ENCODE measurements around the gene CCDC69. TPM values are rescaled to one million over a fixed set of nuclear protein-coding genes. Genes with fewer than 3 reads are reported as not detected.
A peak's percentile ranks its signal among the peaks of the same experiment; 100 is the strongest.

Gene CCDC69
- total RNA-seq, 1 donor from 2014 or later = 1.2 TPM

DNA sequence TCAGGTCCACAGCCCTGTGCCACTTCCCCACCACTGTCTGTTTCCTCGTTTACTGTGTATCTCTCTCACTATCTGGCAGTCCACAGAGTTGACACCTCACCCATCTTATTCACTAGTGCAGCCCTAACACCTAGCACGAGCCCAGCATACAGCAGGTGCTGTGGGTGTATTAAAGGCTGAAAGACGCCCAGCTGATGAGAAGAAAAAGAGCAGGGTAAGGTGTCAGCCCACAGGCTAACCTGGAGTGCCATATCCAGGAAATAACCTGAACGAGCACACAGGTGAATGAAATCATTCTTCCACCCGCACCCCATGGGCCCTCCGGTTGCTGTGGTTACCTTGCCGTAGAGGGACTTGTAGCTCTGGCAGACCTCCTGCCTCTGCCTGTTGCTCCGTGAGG is 84.9 kb downstream of the CCDC69 start:
- peaks cover 9% of the 10 kb centered on the region for H3K27me3 Mint-ChIP-seq (ENCODE audit: unreplicated experiment)
- no peaks in the 10 kb centered on the region for H3K9me3 Mint-ChIP-seq (ENCODE audit: unreplicated experiment)
- H3K4me1 Mint-ChIP-seq (ENCODE audit: unreplicated experiment) = peaks cover 14% of the 10 kb centered on the region
- peak overlapping the region; percentile 33 for H3K4me3 Mint-ChIP-seq (ENCODE audit: unreplicated experiment)
- H3K27ac Mint-ChIP-seq (ENCODE audit: unreplicated experiment) = no peak overlapping the region
- TF ChIP-seq, protein P1, sequence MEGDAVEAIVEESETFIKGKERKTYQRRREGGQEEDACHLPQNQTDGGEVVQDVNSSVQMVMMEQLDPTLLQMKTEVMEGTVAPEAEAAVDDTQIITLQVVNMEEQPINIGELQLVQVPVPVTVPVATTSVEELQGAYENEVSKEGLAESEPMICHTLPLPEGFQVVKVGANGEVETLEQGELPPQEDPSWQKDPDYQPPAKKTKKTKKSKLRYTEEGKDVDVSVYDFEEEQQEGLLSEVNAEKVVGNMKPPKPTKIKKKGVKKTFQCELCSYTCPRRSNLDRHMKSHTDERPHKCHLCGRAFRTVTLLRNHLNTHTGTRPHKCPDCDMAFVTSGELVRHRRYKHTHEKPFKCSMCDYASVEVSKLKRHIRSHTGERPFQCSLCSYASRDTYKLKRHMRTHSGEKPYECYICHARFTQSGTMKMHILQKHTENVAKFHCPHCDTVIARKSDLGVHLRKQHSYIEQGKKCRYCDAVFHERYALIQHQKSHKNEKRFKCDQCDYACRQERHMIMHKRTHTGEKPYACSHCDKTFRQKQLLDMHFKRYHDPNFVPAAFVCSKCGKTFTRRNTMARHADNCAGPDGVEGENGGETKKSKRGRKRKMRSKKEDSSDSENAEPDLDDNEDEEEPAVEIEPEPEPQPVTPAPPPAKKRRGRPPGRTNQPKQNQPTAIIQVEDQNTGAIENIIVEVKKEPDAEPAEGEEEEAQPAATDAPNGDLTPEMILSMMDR (IDR thresholded peaks at IDR 0.05; ENCODE audit: unreplicated experiment) = no peak
- DNase-seq (ENCODE audit: low spot score) = no peak
- peaks cover 46% of the 10 kb centered on the region for H3K36me3 Mint-ChIP-seq (ENCODE audit: low read depth, unreplicated experiment)

DNA sequence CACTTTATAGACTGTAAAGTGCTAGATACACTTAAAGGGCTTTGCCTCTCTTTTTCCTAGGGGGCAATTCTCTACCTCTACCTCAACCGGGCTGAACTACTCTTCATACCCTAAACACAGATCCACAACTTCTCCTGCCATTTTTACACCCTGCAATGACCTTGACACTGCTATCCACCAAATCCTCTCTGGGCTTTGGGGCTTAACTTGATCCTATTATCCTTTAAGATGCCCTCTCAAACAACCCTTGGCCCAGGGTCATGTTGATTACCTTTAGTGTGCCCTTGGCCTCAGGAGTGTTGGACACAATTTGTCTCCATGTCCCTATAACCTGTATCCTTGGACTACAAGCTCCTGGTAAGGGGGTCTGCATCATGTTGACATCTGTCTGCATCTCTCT is 85.8 kb downstream of the CCDC69 start:
- TF ChIP-seq, protein P1 (IDR thresholded peaks at IDR 0.05; ENCODE audit: unreplicated experiment) = no peak
- no peak overlapping the region for H3K27ac Mint-ChIP-seq (ENCODE audit: unreplicated experiment)
- H3K9me3 Mint-ChIP-seq (ENCODE audit: unreplicated experiment) = no peaks in the 10 kb centered on the region
- H3K4me1 Mint-ChIP-seq (ENCODE audit: unreplicated experiment) = peaks cover 10% of the 10 kb centered on the region
- DNase-seq (ENCODE audit: low spot score) = no peak
- peak overlapping the region; percentile 28 for H3K4me3 Mint-ChIP-seq (ENCODE audit: unreplicated experiment)
- H3K36me3 Mint-ChIP-seq (ENCODE audit: low read depth, unreplicated experiment) = peaks cover 47% of the 10 kb centered on the region
- peaks cover 8% of the 10 kb centered on the region for H3K27me3 Mint-ChIP-seq (ENCODE audit: unreplicated experiment)

DNA sequence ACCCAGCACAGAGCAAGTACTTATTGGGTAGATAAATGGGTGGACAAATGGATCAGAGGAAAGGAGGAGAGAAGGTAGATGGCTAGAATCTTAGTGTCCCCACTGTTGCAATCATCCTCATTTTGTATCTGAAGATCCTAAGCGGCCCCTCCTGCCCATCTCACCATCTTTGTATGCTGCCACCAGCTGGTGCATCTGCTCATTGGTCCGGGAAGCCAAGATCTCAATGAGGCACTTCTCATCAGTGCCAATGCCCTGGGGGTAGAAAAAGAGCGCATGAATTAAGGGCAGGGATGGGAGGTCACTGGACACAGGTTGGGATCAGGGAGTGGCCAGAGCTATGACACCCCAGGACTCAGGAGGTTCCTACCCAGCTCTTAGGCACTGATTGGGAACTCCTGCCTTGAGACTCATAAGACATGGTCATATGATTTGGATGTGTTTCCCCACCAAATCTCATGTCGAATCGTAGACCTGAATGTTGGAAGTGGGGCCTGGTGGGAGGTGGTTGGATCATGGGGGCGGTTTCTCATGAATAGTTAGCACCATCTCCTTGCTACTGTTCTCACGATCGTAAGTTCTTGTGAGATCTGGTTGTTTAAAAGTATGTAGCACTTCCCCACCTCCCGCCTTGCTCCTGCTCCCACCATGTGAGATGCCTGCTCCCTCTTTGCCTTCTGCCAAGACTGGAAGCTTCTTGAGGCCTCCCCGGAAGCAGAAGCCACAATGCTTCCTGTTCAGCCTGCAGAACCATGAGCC is 86.6 kb downstream of the CCDC69 start:
- no peak for DNase-seq (ENCODE audit: low spot score)
- H3K4me1 Mint-ChIP-seq (ENCODE audit: unreplicated experiment) = peaks cover 11% of the 10 kb centered on the region
- H3K36me3 Mint-ChIP-seq (ENCODE audit: low read depth, unreplicated experiment) = peaks cover 52% of the 10 kb centered on the region
- H3K4me3 Mint-ChIP-seq (ENCODE audit: unreplicated experiment) = no peak overlapping the region
- H3K27me3 Mint-ChIP-seq (ENCODE audit: unreplicated experiment) = peaks cover 9% of the 10 kb centered on the region
- no peak overlapping the region for H3K27ac Mint-ChIP-seq (ENCODE audit: unreplicated experiment)
- H3K9me3 Mint-ChIP-seq (ENCODE audit: unreplicated experiment) = no peaks in the 10 kb centered on the region
- TF ChIP-seq, protein P1 (IDR thresholded peaks at IDR 0.05; ENCODE audit: unreplicated experiment) = no peak

DNA sequence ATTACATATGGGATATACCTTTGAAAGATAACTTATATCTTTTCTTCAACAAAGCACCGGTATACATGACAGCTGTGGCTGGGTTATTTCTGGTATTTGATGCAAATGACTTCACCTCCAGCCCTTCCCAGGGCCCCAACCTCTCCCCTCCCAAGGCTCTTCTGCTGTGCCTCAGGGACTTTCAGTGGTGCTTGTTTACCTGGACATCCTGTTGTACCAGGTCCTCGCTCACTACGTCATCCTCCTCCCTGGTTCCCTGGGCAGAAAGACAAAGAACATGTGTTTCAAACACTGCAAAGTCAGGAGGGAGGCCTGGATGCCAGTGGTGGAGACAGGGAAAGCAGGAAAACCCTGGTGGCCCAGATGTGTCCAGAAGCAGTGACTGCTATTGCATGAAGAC is 89.7 kb downstream of the CCDC69 start:
- DNase-seq (ENCODE audit: low spot score) = no peak
- Mint-ChIP-seq H3K4me1 (ENCODE audit: unreplicated experiment) (peaks cover 17% of the 10 kb centered on the region), H3K27me3 (ENCODE audit: unreplicated experiment) (peaks cover 10% of the 10 kb centered on the region), H3K4me3 (ENCODE audit: unreplicated experiment) (no peak overlapping the region), H3K27ac (ENCODE audit: unreplicated experiment) (no peak overlapping the region), H3K9me3 (ENCODE audit: unreplicated experiment) (no peaks in the 10 kb centered on the region), H3K36me3 (ENCODE audit: low read depth, unreplicated experiment) (peaks cover 73% of the 10 kb centered on the region)
- TF ChIP-seq, protein P1 (IDR thresholded peaks at IDR 0.05; ENCODE audit: unreplicated experiment) = no peak

GRCh38 chr5:151132963-151133362 is 90.9 kb downstream of the CCDC69 start:
- TF ChIP-seq, protein P1 (IDR thresholded peaks at IDR 0.05; ENCODE audit: unreplicated experiment) = no peak
- Mint-ChIP-seq H3K4me1 (ENCODE audit: unreplicated experiment) (peaks cover 21% of the 10 kb centered on the region), H3K9me3 (ENCODE audit: unreplicated experiment) (no peaks in the 10 kb centered on the region)

More at GRCh38 chr5:151132963-151133362, 90.9 kb downstream of the CCDC69 start:
- DNase-seq (ENCODE audit: low spot score) = no peak
- H3K27me3 Mint-ChIP-seq (ENCODE audit: unreplicated experiment) = peaks cover 10% of the 10 kb centered on the region
- H3K36me3 Mint-ChIP-seq (ENCODE audit: low read depth, unreplicated experiment) = peaks cover 73% of the 10 kb centered on the region
- H3K4me3 Mint-ChIP-seq (ENCODE audit: unreplicated experiment) = no peak overlapping the region
- no peak overlapping the region for H3K27ac Mint-ChIP-seq (ENCODE audit: unreplicated experiment)

Measured in endothelial cell (in vitro differentiated cells).